ENCODE measurements around the gene KCNJ8.
"Not testable (repeated sequence)": the region's sequence is repeated elsewhere in the genome, so short reads cannot be mapped to it uniquely, and the experiment has no call there.

DNA sequence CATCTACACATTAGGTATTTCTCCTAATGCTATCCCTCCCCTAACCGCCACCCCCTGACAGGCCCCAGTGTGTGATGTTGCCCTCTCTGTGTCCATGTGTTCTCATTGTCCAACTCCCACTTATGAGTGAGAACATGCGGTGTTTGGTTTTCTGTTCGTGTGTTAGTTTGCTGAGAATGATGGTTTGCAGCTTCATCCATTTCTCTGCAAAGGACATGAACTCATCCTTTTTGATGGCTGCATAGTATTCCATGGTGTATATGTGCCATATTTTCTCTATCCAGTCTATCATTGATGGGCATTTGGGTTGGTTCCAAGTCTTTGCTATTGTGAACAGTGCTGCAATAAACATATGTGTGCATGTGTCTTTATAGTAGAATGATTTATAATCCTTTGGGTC is 8.2 kb upstream of the KCNJ8 start:
- TF ChIP-seq, protein P1, sequence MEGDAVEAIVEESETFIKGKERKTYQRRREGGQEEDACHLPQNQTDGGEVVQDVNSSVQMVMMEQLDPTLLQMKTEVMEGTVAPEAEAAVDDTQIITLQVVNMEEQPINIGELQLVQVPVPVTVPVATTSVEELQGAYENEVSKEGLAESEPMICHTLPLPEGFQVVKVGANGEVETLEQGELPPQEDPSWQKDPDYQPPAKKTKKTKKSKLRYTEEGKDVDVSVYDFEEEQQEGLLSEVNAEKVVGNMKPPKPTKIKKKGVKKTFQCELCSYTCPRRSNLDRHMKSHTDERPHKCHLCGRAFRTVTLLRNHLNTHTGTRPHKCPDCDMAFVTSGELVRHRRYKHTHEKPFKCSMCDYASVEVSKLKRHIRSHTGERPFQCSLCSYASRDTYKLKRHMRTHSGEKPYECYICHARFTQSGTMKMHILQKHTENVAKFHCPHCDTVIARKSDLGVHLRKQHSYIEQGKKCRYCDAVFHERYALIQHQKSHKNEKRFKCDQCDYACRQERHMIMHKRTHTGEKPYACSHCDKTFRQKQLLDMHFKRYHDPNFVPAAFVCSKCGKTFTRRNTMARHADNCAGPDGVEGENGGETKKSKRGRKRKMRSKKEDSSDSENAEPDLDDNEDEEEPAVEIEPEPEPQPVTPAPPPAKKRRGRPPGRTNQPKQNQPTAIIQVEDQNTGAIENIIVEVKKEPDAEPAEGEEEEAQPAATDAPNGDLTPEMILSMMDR (IDR thresholded peaks at IDR 0.05; ENCODE audit: borderline replicate concordance, extremely low read depth, low read length, poor library complexity, severe bottlenecking): not testable (repeated sequence)
- not testable (repeated sequence) for TF ChIP-seq EZH2 (IDR thresholded peaks at IDR 0.05; ENCODE audit: borderline replicate concordance, low read depth, low read length, severe bottlenecking)
